Activated CD4-positive, alpha-beta T cell treated with anti-CD3 and anti-CD28 coated beads, Interleukin-2, amount 10 ng/mL, durations not matched to agents 24 days and 14 days (primary cell): ENCODE measurements around the gene HOXC10. TPM values are rescaled to one million over a fixed set of nuclear protein-coding genes. Genes with fewer than 3 reads are reported as not detected.

Experiments used
- DNase-seq: peaks from one replicate; pipeline ENCODE4 v3.0.0; 2022
- H3K27ac Mint-ChIP-seq: one replicate; pipeline ENCODE4 v1.8.0; 2022; ENCODE audit warnings: mild to moderate bottlenecking, mixed read lengths
- H3K27me3 Mint-ChIP-seq: one replicate; pipeline ENCODE4 v1.8.0; 2022; ENCODE audit warnings: mixed read lengths
- H3K36me3 Mint-ChIP-seq: one replicate; pipeline ENCODE4 v1.8.0; 2022; ENCODE audit warnings: low read depth, mild to moderate bottlenecking, mixed read lengths
- H3K4me1 Mint-ChIP-seq: one replicate; pipeline ENCODE4 v1.8.0; 2021; ENCODE audit warnings: mixed read lengths
- H3K4me3 Mint-ChIP-seq: one replicate; pipeline ENCODE4 v1.8.0; 2022; ENCODE audit warnings: mild to moderate bottlenecking, moderate library complexity, mixed read lengths
- H3K9me3 Mint-ChIP-seq: one replicate; pipeline ENCODE4 v1.8.0; 2021; ENCODE audit warnings: mixed read lengths
- intact Hi-C: fragments of 100-400 bp; cut with micrococcal nuclease; formaldehyde crosslinking; loops from one replicate; pipeline ENCODE4 v1.15.1; 2023
- total RNA-seq: library from RNA; stranded (reverse); gene quantifications from 2 replicates; pipeline ENCODE4 v1.2.3, GENCODE V29; 2022

HOXC10 gene
- total RNA-seq, 1 donor from 2014 or later, result not detected

DNA sequence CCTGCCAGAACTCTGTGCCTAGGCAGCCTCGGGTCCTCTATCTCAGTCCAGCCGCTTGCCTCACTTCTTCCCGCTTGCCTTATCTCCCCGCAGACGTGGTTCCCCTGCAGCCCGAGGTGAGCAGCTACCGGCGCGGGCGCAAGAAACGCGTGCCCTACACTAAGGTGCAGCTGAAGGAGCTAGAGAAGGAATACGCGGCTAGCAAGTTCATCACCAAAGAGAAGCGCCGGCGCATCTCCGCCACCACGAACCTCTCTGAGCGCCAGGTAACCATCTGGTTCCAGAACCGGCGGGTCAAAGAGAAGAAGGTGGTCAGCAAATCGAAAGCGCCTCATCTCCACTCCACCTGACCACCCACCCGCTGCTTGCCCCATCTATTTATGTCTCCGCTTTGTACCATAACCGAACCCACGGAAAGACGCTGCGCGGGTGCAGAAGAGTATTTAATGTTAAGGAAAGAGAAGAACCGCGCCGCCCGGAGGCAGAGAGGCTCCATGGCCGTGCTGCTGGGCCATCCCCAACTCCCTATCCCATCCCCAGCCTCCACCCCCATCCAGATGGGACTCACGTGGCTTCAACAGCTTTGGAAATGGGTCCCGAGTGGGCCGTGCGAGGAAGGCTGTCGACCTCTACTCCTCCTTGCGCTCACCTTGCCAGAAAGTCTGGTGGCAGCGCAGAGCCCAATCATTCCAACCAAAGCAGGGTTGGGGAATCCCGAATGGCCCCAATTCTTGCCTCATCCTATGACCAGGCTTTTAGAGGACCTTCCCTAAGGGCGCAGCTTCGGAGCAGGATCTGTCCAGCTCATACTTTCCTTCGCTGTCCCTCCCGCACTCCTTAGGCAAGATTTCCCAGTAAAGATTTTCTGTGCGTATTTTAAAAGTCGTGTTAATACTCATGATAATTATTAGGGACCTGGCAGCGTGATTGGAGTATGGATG, 39.8 kb upstream of the HOXC10 start:
- DNase-seq, result no peak
- intact Hi-C loops, result no loop called here
- peaks cover 89% of the 10 kb centered on the region for H3K27me3 Mint-ChIP-seq

DNA sequence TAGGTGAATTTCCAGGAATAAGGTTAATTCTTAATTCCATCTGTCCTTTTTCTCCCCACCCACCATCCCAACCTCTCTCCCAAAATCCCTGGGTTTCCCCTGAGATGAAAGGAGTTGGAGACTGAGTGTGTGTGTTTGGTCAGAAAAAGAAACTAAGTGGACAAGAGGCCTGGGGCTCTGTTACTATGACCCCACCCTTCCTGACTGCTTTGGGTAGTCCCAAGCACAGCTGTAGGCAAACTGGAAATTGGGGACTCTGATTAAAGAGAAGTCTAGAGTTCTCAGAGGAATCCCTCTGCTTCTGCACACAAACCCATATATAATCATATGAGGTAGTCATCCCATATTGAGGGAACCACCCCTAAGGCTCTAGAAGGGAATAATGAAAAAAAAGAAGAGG, 37.2 kb upstream of the HOXC10 start:
- no peak overlapping the region for H3K4me3 Mint-ChIP-seq
- no peak overlapping the region for H3K27ac Mint-ChIP-seq
- H3K4me1 Mint-ChIP-seq, result no peaks in the 10 kb centered on the region
- no peaks in the 10 kb centered on the region for H3K9me3 Mint-ChIP-seq
- no peaks in the 10 kb centered on the region for H3K36me3 Mint-ChIP-seq
- DNase-seq, result no peak
- H3K27me3 Mint-ChIP-seq, result peaks cover 90% of the 10 kb centered on the region
- intact Hi-C loops, result no loop called here

More for the DNA sequence above, 39.8 kb upstream of the HOXC10 start:
- no peak overlapping the region for H3K4me3 Mint-ChIP-seq
- H3K27ac Mint-ChIP-seq, result no peak overlapping the region
- no peaks in the 10 kb centered on the region for H3K4me1 Mint-ChIP-seq
- no peaks in the 10 kb centered on the region for H3K36me3 Mint-ChIP-seq
- H3K9me3 Mint-ChIP-seq, result peaks cover under 1% of the 10 kb centered on the region

DNA sequence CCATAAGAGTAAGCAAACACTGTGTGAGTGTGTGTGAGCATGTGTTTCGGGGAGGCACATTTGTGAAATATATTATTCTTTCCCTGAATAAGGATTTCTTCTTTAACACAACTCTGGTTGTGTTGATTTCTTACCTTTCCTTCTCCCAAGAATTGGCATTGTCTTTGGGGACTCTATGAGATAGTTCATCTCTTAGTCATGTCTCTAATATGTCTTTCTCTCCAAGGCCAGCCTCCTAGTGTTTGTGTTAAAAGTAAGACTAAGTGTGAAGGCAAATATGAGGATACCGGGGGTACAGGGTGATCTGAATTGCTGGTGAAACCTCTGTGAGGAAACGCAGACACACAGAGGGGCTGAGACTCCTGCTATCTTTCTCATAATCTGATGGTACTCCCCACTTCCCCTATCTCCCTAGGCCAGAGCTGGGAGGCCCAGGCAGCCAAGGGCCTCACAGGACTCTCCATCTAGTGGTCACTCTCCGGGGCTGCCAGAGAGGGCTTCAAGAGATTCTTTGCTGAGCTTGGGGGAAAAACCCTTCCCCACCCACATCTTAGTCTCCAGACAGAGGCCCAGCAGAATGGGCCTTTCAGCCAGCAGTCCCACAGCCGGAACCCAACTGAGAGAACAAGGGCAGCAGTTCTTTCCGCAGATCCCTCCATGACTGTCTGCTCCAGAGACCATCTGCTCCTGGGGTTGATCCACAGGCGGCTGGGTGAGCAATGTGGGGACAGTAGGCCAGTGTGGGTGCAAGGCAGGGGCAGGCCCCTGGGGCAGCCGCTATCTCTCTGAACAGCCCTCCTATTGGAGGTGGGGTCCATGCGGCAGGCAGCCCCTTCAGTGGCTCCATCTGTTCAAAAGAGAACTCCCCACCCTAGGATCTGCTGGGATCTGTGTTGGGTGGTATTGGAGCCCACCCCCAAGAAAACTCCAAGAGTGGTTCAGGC, 36.0 kb upstream of the HOXC10 start:
- intact Hi-C loops, result no loop called here
- peaks cover 1% of the 10 kb centered on the region for H3K36me3 Mint-ChIP-seq
- H3K4me1 Mint-ChIP-seq, result no peaks in the 10 kb centered on the region

GRCh38 chr12:53949631-53950436, 35.1 kb upstream of the HOXC10 start:
- peaks cover 4% of the 10 kb centered on the region for H3K9me3 Mint-ChIP-seq
- DNase-seq, result no peak
- H3K36me3 Mint-ChIP-seq, result peaks cover 1% of the 10 kb centered on the region
- H3K27me3 Mint-ChIP-seq, result peaks cover 90% of the 10 kb centered on the region
- H3K4me1 Mint-ChIP-seq, result no peaks in the 10 kb centered on the region
- intact Hi-C loops, result loop anchor here (2.0 to 5.0 kb wide), 2 partner anchors 13 to 102 kb away; partner anchors contain the start of gene HOXC4
- no peak overlapping the region for H3K4me3 Mint-ChIP-seq
- H3K27ac Mint-ChIP-seq, result no peak overlapping the region

More for the DNA sequence above, 36.0 kb upstream of the HOXC10 start:
- H3K27me3 Mint-ChIP-seq, result peaks cover 91% of the 10 kb centered on the region
- DNase-seq, result no peak
- no peak overlapping the region for H3K27ac Mint-ChIP-seq
- H3K4me3 Mint-ChIP-seq, result no peak overlapping the region
- H3K9me3 Mint-ChIP-seq, result peaks cover 4% of the 10 kb centered on the region

DNA sequence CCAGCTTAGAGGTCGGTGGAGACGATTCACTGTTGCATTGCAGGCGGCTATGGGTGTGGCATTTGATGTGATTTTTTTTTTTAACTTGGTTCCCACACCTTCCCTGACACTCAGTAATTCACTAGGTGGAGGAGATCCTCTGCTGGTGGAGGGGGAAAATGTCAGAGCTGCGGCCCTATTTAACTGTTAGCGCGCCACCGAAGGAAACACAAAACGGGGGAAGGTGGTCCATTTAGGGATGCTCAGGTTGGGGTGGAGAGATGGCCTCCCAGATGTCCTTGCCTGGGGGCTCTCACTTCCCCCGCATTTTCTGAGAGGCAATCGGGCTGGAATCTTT, 34.5 kb upstream of the HOXC10 start:
- Mint-ChIP-seq H3K27me3 (peaks cover 86% of the 10 kb centered on the region), H3K36me3 (peaks cover 1% of the 10 kb centered on the region), H3K4me1 (no peaks in the 10 kb centered on the region), H3K27ac (no peak overlapping the region), H3K4me3 (no peak overlapping the region), H3K9me3 (peaks cover 4% of the 10 kb centered on the region)
- DNase-seq, result no peak
- intact Hi-C loops, result loop anchor here (2.0 to 5.0 kb wide), 2 partner anchors 14 to 102 kb away; partner anchors contain the start of gene HOXC4

- peak; percentile 58 for DNase-seq
- Mint-ChIP-seq H3K36me3 (peaks cover 1% of the 10 kb centered on the region), H3K27ac (peak overlapping the region; percentile 66), H3K27me3 (peaks cover 83% of the 10 kb centered on the region), H3K4me3 (no peak overlapping the region), H3K4me1 (peaks cover 2% of the 10 kb centered on the region), H3K9me3 (peaks cover 4% of the 10 kb centered on the region)
- intact Hi-C loops, result loop anchor here (2.0 to 5.0 kb wide), 2 partner anchors 14 to 101 kb away; partner anchors contain the start of gene HOXC4
These were observed 34.0 kb upstream of the HOXC10 start for GRCh38 chr12:53950789-53951576.

DNA sequence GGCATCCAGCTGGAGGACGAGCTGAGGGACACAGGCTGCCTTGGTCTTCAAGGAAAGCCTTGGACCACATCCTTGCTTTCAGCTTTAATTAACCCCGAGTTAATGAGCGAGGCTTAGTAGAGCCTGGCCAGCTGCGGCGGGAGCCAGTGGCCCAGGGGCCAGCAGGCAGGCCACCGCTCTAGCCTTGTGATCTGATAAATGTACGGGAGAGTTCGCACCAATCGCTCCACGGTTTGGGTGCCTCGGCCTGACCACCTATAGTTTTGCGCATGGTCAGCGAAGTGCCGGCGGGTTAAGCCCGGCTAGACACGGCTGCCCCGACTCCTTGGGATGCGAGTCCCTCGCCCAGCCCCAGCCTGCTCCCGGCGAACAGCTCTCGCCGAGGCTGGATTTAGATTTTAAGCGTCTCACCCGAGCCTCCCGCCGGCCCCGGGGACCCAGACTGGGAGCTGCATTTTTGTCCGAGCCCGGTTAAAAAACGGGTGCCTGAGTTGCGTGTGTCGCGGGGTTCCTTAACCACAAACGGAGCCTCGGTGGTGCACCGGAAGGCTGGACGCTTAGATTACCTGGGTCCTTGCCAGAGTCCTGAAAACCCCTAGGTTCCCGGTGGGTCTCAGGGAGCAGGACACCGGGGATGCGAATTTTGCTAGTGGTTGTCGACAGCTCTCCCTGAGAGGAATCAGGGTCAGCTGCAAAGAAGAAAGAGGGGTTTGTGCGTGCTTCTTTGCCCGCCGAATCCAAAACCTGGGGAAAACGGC, 33.2 kb upstream of the HOXC10 start:
- peaks cover 83% of the 10 kb centered on the region for H3K27me3 Mint-ChIP-seq
- H3K27ac Mint-ChIP-seq, result peak overlapping the region; percentile 66
- H3K4me3 Mint-ChIP-seq, result no peak overlapping the region
- intact Hi-C loops, result loop anchor here (2.0 to 5.0 kb wide), 3 partner anchors 15 to 101 kb away; partner anchors contain the start of genes HOTAIR and HOXC4
- peak; percentile 63 for DNase-seq
- peaks cover 4% of the 10 kb centered on the region for H3K9me3 Mint-ChIP-seq
- H3K4me1 Mint-ChIP-seq, result peaks cover 5% of the 10 kb centered on the region
- H3K36me3 Mint-ChIP-seq, result peaks cover 1% of the 10 kb centered on the region

- Mint-ChIP-seq H3K27ac (peak overlapping the region; percentile 60), H3K4me1 (peaks cover 5% of the 10 kb centered on the region), H3K9me3 (peaks cover 4% of the 10 kb centered on the region), H3K27me3 (peaks cover 86% of the 10 kb centered on the region), H3K4me3 (no peak overlapping the region), H3K36me3 (peaks cover 1% of the 10 kb centered on the region)
- peak; percentile 59 for DNase-seq
- intact Hi-C loops, result loop anchor here (2.0 to 5.0 kb wide), 2 partner anchors 22 to 100 kb away; partner anchors contain the start of genes HOTAIR and HOXC4
These were observed 32.6 kb upstream of the HOXC10 start for GRCh38 chr12:53952335-53952694.

- Mint-ChIP-seq H3K36me3 (peaks cover 1% of the 10 kb centered on the region), H3K27ac (peak overlapping the region; percentile 60)
- intact Hi-C loops, result loop anchor here (2.0 to 5.0 kb wide), 2 partner anchors 22 to 99 kb away; partner anchors contain the start of genes HOTAIR and HOXC4
These were observed 31.8 kb upstream of the HOXC10 start for GRCh38 chr12:53952871-53953734.

GRCh38 chr12:53953831-53954693, 30.9 kb upstream of the HOXC10 start:
- intact Hi-C loops, result loop anchor here (2.0 to 5.0 kb wide), 3 partner anchors 21 to 98 kb away; partner anchors contain the start of genes HOTAIR and HOXC4
- Mint-ChIP-seq H3K4me3 (no peak overlapping the region), H3K36me3 (peaks cover 1% of the 10 kb centered on the region), H3K9me3 (peaks cover 4% of the 10 kb centered on the region), H3K4me1 (peaks cover 5% of the 10 kb centered on the region), H3K27ac (peak overlapping the region; percentile 62), H3K27me3 (peaks cover 82% of the 10 kb centered on the region)
- no peak for DNase-seq

More at GRCh38 chr12:53952871-53953734, 31.8 kb upstream of the HOXC10 start:
- H3K9me3 Mint-ChIP-seq, result peaks cover 4% of the 10 kb centered on the region
- peaks cover 5% of the 10 kb centered on the region for H3K4me1 Mint-ChIP-seq
- peaks cover 83% of the 10 kb centered on the region for H3K27me3 Mint-ChIP-seq
- H3K4me3 Mint-ChIP-seq, result no peak overlapping the region
- DNase-seq, result no peak
